Right lobe of liver (tissue), 6 donors: ENCODE measurements around the gene SP7. TPM values are rescaled to one million over a fixed set of nuclear protein-coding genes. Genes with fewer than 3 reads are reported as not detected.
A peak's percentile ranks its signal among the peaks of the same experiment; 100 is the strongest.

Experiments
- ATAC-seq, 4 donors: fragments of 200-7000 bp; cut with Tn5 transposase; one replicate each; pipeline ENCODE4 v1.9.1; 2020; ENCODE audit warnings: mild to moderate bottlenecking in 4 of 4, moderate library complexity in 4 of 4
- DNase-seq, 3 donors: peaks; one replicate each; pipeline ENCODE4 v3.0.0-alpha.2; 2020
- H3K27ac ChIP-seq, 3 donors: fragments of 200-600 bp; one replicate each; pipeline ENCODE4 v1.8.0; 2022
- H3K27me3 ChIP-seq, 2 donors: fragments of 200-600 bp; one replicate each; pipeline ENCODE4 v1.8.0; 2022
- H3K36me3 ChIP-seq, 4 donors: fragments of 200-600 bp; sonication (generic) in 1 of 4; one replicate each; pipeline versions ENCODE4 v1.5.1 to v1.8.0; 2017 to 2022; ENCODE audit warnings: control low read depth in 1 of 4
- H3K4me1 ChIP-seq, 4 donors: fragments of 200-600 bp; sonication (generic) in 1 of 4; one replicate each; pipeline versions ENCODE4 v1.5.1 to v1.8.0; 2017 to 2022; ENCODE audit warnings: control low read depth in 1 of 4
- H3K4me3 ChIP-seq, 3 donors: fragments of 200-600 bp; one replicate each; pipeline ENCODE4 v1.8.0; 2022
- H3K9me3 ChIP-seq, 4 donors: fragments of 200-600 bp; sonication (generic) in 1 of 4; one replicate each; pipeline versions ENCODE4 v1.5.1 to v1.8.0; 2017 to 2022; ENCODE audit warnings: control low read depth in 1 of 4
- POLR2A ChIP-seq: fragments of 450-650 bp; IDR thresholded peaks from one replicate; pipeline ENCODE4 v1.6.1; 2017; ENCODE audit warnings: antibody characterized with exemption, mild to moderate bottlenecking
- WGBS: methylation state at CpG from one replicate; pipeline ENCODE4 v1.1.6; 2018; ENCODE audit warnings: low coverage, low lambda C conversion rate; ENCODE audit not compliant: insufficient coverage; ENCODE audit errors: missing lambda C conversion rate; 5-methylcytosine and 5-hydroxymethylcytosine counted together
- intact Hi-C, 2 donors: fragments of 100-400 bp; cut with DNase I; formaldehyde crosslinking; loops; one replicate each; pipeline versions ENCODE4 v1.11.2 to v1.14.1; 2022
- total RNA-seq, 6 experiments: library from RNA; depleted of rRNA in 2 of 6; stranded (reverse); fragments of >200 nt in 2 of 6; fragmentation: NEBNext Ultra II Directional in 3 of 6; extraction: Animal tissue kit (Norgen Biotek cat#: 25700) in 3 of 6; gene quantifications; one replicate each; pipeline versions ENCODE4 v1.1.0 to v1.2.4, GENCODE V29; 2016 to 2023
- TF ChIP-seq, protein P1 (sequence below), 4 donors: fragments of 200-600 bp in 3 of 4; fragments of 450-650 bp in 1 of 4; IDR thresholded peaks; one replicate each; pipeline versions ENCODE4 v1.5.1 to v1.8.0; 2016 to 2022; ENCODE audit warnings: antibody characterized with exemption in 4 of 4, mild to moderate bottlenecking in 2 of 4
- donor health status: DM: no; HTN: yes; CAD: no.
- donor health status: DM: no; HTN: no; CAD: no.
- donor health status: DM: no; HTN: no; CAD: no.
- donor health status: DM: no; HTN: yes; CAD: no.
- donor health status: DM: no; HTN: yes; CAD: no.

SP7 gene
- total RNA-seq, 6 experiments from 2014 or later = not detected

DNA sequence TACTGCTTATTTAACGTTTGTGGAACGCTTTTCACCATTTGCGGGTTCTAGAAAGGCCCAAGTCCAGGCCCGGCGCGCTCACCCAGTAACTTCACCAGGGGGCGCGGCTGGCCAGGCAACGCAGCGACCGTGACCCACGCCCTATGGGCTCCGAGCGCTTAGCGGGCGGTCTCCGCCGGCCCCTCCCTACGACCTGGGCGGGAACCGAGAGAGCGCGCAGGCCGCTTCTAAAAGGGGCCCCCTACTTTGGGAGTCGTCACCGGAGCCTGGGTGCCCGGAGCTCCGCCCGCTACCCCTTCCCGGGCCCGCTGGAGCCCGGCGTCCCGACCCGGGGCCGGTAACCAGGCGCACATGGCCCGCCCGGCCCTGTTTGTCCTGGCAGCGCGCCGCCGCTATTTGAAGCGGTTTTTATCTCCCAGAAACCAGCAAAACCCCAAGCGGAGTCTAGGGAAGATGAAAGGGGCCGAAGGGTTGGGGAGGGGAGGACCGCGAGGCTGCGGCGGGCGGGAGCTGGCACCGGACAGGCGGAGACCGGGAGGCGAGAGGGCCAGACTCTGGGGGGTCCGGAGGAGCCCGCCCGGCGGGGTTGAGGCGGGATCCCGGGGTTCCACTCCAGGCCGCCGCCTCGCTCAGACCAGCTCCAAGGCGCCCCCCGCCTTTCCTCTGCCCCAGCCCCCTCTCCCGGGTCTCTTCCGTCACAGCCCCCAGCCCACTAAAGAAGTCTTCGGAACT is 11.2 kb downstream of the SP7 start:
- intact Hi-C loops = loop anchor here in 1 of 2 donors (10.0 kb wide), 1 partner anchor 180 kb away; the partner anchor contains the start of genes NPFF and TARBP2
- Histone ChIP-seq H3K36me3 (no peaks in the 10 kb centered on the region), H3K9me3 (no peaks in the 10 kb centered on the region), H3K4me3 (peak overlapping the region; percentile 64 to 76 (median 72)), H3K4me1 (peaks cover 0 to 32% (median 10%) of the 10 kb centered on the region in 4 donors), H3K27me3 (no peaks in the 10 kb centered on the region), H3K27ac (peak overlapping the region; percentile 71 to 88 (median 84))
- ATAC-seq (peak; percentile 79 to 87 (median 82)), DNase-seq (peak; percentile 95 to 97 (median 96))
- TF ChIP-seq POLR2A = peak; percentile 85
- TF ChIP-seq, protein P1, sequence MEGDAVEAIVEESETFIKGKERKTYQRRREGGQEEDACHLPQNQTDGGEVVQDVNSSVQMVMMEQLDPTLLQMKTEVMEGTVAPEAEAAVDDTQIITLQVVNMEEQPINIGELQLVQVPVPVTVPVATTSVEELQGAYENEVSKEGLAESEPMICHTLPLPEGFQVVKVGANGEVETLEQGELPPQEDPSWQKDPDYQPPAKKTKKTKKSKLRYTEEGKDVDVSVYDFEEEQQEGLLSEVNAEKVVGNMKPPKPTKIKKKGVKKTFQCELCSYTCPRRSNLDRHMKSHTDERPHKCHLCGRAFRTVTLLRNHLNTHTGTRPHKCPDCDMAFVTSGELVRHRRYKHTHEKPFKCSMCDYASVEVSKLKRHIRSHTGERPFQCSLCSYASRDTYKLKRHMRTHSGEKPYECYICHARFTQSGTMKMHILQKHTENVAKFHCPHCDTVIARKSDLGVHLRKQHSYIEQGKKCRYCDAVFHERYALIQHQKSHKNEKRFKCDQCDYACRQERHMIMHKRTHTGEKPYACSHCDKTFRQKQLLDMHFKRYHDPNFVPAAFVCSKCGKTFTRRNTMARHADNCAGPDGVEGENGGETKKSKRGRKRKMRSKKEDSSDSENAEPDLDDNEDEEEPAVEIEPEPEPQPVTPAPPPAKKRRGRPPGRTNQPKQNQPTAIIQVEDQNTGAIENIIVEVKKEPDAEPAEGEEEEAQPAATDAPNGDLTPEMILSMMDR (IDR thresholded peaks at IDR 0.05) = peak; percentile 78 to 87 (median 84)
- WGBS = under 1% methylated on average over 30 of the region's 69 CpGs

DNA sequence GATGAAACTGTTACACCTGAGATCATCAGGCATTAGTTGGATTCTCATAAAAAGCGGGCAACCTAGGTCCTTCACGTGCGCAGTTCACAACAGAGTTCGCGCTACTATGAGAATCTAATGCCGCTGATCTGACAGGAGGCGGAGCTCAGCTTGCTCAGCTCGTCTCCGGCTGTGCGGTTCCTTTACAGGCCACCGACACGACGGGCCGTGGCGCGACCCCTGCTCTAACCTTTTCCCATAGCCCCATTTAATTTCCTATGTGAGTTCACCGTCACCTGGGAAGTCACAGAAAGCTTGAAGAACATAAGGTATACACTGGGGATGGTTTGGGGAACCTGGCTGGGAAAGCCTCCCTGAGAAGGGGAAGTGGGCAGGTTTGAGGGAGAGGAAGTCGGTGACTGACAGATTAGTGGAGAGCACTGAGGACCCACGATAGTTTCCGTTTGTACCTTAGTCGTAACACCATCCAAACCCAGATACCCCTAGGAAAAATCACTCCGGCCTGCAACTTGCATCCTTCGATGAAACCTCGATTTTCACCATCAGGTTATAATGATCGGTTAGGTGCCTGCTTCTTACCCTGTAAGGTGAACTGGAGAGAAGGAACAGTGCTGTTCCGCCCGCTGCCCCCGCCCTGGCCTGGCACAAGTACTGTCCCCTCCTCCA is 11.9 kb downstream of the SP7 start:
- Histone ChIP-seq H3K36me3 (peaks cover 0 to under 1% (median 0%) of the 10 kb centered on the region in 4 donors), H3K4me3 (peak overlapping the region; percentile 64 to 76 (median 72)), H3K27ac (peak overlapping the region; percentile 71 to 88 (median 84)), H3K9me3 (no peaks in the 10 kb centered on the region), H3K27me3 (no peaks in the 10 kb centered on the region), H3K4me1 (peaks cover 0 to 32% (median 10%) of the 10 kb centered on the region in 4 donors)
- intact Hi-C loops = loop anchor here in 1 of 2 donors (10.0 kb wide), 1 partner anchor 181 kb away; the partner anchor contains the start of genes NPFF and TARBP2
- TF ChIP-seq POLR2A = no peak
- TF ChIP-seq, protein P1 (IDR thresholded peaks at IDR 0.05) = no peak
- DNase-seq (peak; percentile 49 to 64 (median 60)), ATAC-seq (peak in 3 of 4 donors; percentile 3 to 18 (median 6))
- WGBS = 21% methylated on average over 19 of the region's 28 CpGs

DNA sequence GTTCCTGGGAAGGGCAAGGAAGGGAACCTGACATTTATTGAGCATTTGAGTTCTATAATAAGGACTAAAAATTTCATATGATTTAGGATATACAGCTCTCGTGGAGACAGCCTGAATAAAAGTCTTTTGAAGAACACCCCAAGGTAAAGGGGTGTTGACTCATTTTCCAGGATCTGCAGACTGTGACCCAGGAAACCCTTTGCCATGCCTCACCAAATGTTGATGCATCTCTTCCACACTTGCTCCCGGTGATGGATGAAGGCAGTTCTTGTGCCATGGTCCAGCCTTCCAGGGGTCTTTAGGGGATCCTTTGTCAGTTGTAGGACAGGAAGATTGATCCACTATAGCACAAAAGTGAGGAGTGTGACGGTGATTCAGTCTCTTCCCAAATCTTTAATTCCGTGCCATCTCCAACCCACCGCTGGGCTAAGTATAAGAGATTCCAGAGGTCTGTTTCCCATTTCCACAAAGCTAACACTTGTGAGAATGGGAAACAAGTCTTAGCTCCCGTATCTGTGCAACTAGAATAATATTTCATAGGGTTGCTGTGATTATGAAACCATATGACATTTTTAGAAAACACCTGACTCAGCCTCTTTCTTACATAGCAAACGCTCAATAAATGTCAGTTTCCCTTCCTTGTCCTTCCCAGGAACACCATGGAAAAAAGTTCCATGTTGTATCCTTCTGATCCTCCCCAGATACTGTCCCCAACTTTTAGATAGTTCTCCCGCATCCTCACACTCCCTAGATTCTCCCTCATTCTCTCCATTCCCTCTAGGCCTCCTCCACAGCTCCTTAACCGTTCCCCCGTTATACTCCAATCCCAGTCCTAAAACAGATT is 15.6 kb downstream of the SP7 start:
- 0% methylated on average over 5 of the region's 10 CpGs for WGBS

More for the DNA sequence above, 15.6 kb downstream of the SP7 start:
- Histone ChIP-seq H3K4me1 (peaks cover 0 to 27% (median 10%) of the 10 kb centered on the region in 4 donors), H3K9me3 (no peaks in the 10 kb centered on the region), H3K27ac (peak overlapping the region; percentile 95 to 96 (median 95)), H3K4me3 (peak overlapping the region; percentile 76 to 94 (median 90)), H3K36me3 (peaks cover 0 to 22% (median 8%) of the 10 kb centered on the region in 4 donors), H3K27me3 (no peaks in the 10 kb centered on the region)
- ATAC-seq (no peak), DNase-seq (no peak)
- TF ChIP-seq POLR2A = no peak
- TF ChIP-seq, protein P1 (IDR thresholded peaks at IDR 0.05) = no peak
- intact Hi-C loops = loop anchor here in 1 of 2 donors (10.0 kb wide), 1 partner anchor 184 kb away; the partner anchor contains the start of genes NPFF and TARBP2
